ENCODE results near the gene RBMS3. TPM values are rescaled to one million over a fixed set of nuclear protein-coding genes. Genes with fewer than 3 reads are reported as not detected.
"Not testable (repeated sequence)": the region's sequence is repeated elsewhere in the genome, so short reads cannot be mapped to it uniquely, and the experiment has no call there.

Gene RBMS3
- total RNA-seq, 1 donor from 2014 or later = 47.6 TPM

DNA sequence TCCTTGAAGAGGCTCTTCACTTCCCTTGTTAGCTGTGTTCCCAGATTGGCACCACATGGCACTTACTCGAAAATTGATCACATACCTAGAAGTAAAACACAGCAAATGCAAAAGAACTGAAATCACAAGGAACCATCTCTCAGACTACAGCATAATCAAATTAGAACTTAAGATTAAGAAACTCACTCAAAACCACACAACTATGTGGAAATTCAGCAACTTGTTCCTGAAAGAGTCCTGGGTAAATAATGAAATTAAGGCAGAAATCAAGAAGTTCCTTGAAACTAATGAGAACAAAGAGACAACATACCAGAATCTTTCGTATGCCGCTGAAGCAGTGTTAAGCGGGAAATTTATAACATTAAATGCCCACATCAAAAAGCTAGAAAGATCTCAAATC lies 759.3 kb downstream of the RBMS3 start:
- H3K9me3 Mint-ChIP-seq (ENCODE audit: low read depth) = peaks cover 5% of the 10 kb centered on the region
- H3K36me3 Mint-ChIP-seq (ENCODE audit: low read depth) = no peaks in the 10 kb centered on the region
- TF ChIP-seq, protein P1, sequence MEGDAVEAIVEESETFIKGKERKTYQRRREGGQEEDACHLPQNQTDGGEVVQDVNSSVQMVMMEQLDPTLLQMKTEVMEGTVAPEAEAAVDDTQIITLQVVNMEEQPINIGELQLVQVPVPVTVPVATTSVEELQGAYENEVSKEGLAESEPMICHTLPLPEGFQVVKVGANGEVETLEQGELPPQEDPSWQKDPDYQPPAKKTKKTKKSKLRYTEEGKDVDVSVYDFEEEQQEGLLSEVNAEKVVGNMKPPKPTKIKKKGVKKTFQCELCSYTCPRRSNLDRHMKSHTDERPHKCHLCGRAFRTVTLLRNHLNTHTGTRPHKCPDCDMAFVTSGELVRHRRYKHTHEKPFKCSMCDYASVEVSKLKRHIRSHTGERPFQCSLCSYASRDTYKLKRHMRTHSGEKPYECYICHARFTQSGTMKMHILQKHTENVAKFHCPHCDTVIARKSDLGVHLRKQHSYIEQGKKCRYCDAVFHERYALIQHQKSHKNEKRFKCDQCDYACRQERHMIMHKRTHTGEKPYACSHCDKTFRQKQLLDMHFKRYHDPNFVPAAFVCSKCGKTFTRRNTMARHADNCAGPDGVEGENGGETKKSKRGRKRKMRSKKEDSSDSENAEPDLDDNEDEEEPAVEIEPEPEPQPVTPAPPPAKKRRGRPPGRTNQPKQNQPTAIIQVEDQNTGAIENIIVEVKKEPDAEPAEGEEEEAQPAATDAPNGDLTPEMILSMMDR (IDR thresholded peaks at IDR 0.05) = no peak
- no peaks in the 10 kb centered on the region for H3K27me3 Mint-ChIP-seq (ENCODE audit: low read depth)
- no peak for DNase-seq (ENCODE audit: low spot score)
- no peak overlapping the region for H3K27ac Mint-ChIP-seq (ENCODE audit: unreplicated experiment)
- H3K4me1 Mint-ChIP-seq (ENCODE audit: low read depth) = peaks cover 2% of the 10 kb centered on the region
- no peak overlapping the region for H3K4me3 Mint-ChIP-seq (ENCODE audit: unreplicated experiment)

DNA sequence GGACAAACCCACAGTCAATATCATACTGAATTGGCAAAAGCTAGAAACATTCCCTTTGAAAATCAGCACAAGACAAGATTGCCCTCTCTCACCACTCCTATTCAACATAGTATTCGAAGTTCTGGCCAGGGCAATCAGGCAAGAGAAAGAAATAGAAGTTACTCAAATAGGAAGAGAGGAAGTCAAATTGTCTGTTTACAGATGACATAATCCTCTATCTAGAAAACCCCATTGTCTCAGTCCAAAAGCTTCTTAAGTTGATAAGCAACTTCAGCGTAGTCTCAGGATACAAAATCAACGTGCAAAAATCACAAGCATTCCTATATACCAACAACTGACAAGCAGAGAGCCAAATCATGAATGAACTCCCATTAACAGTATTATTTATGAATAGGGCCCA lies 760.6 kb downstream of the RBMS3 start:
- H3K36me3 Mint-ChIP-seq (ENCODE audit: low read depth); H3K9me3 Mint-ChIP-seq (ENCODE audit: low read depth); DNase-seq (ENCODE audit: low spot score); H3K4me3 Mint-ChIP-seq (ENCODE audit: unreplicated experiment); H3K27ac Mint-ChIP-seq (ENCODE audit: unreplicated experiment); H3K4me1 Mint-ChIP-seq (ENCODE audit: low read depth); H3K27me3 Mint-ChIP-seq (ENCODE audit: low read depth): not testable (repeated sequence)

DNA sequence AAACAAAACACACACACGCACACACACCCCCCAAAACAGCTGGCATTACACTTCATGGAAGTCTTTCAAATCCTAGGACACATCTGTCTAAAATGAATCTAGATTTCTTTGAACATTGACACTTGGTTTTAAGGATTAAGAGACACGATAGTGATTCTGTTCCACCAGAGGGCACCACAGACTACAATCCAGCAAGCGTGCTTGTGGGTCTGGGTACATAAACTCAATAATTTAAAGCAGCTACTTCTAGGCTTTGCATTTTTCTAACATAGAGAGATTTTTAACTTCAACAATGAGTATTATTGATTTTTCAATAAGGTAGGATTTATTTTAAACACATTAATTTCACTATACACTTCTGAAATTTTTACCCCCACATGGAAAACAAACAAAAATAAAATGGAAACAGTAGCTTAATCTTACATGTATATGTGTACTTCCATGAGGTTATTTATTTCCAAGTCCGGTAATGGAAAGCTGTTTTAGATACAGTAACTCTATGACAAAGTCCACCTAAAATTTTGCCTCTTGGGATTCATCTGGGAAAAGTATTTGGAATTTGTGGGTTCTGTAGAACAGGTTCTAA lies 761.5 kb downstream of the RBMS3 start:
- Mint-ChIP-seq H3K36me3 (ENCODE audit: low read depth) (no peaks in the 10 kb centered on the region), H3K4me3 (ENCODE audit: unreplicated experiment) (no peak overlapping the region), H3K27me3 (ENCODE audit: low read depth) (no peaks in the 10 kb centered on the region), H3K4me1 (ENCODE audit: low read depth) (peaks cover 2% of the 10 kb centered on the region), H3K9me3 (ENCODE audit: low read depth) (peaks cover 5% of the 10 kb centered on the region), H3K27ac (ENCODE audit: unreplicated experiment) (no peak overlapping the region)
- TF ChIP-seq, protein P1 (IDR thresholded peaks at IDR 0.05) = peak; percentile 97
- DNase-seq (ENCODE audit: low spot score) = no peak

DNA sequence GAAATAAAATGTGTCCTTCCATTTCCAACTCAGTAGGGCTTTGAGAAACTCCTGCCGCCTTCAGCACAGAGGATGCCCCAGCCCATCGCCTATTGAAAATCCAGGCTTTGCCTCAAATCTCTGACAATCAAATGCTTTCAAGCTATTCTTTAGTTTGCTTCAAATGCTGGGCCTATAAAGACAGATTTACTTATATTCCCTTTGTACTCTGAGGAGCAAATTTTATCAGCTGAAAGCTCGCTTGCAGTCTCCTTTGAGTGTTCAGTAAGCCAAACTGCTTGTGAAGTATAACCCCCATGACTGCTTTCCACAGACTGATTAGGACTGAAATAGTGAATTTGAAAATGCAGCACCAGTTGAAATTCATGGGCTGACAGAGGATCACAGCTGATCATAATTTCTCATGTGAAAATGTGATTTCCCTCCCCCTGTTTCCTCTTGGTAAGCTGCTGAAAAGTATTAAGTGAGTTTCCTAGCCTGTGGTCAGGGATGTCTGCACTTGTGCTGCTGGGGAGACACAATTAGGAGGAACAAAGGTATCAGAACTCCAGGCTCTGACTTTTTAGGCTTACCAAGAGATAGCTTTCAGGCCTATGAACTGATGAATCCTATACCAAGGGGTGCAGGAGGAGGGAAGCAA lies 762.2 kb downstream of the RBMS3 start:
- Mint-ChIP-seq H3K4me1 (ENCODE audit: low read depth) (peaks cover 2% of the 10 kb centered on the region), H3K27ac (ENCODE audit: unreplicated experiment) (no peak overlapping the region), H3K9me3 (ENCODE audit: low read depth) (peaks cover 5% of the 10 kb centered on the region), H3K36me3 (ENCODE audit: low read depth) (no peaks in the 10 kb centered on the region), H3K27me3 (ENCODE audit: low read depth) (no peaks in the 10 kb centered on the region), H3K4me3 (ENCODE audit: unreplicated experiment) (no peak overlapping the region)
- TF ChIP-seq, protein P1 (IDR thresholded peaks at IDR 0.05) = no peak
- DNase-seq (ENCODE audit: low spot score) = no peak

DNA sequence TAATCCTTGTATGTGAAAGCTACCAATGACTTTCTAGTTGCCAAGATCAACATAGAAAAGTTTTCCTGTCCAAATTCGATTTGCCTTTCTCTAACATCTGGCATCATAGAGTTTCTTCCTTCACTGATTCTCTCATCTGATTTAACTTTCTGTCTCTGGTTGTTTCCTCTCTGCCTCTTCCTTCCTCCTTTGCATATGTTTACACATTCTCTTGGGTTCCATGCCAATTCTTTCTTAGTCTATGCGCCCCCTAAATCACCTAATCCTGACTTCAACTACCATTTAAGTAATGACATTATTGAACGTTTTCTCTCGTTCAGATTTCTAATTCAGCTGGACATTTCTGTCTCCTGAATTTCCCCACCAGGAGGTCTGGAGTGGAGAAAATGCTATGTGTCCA lies 763.6 kb downstream of the RBMS3 start:
- H3K27ac Mint-ChIP-seq (ENCODE audit: unreplicated experiment) = no peak overlapping the region
- H3K36me3 Mint-ChIP-seq (ENCODE audit: low read depth) = no peaks in the 10 kb centered on the region
- H3K9me3 Mint-ChIP-seq (ENCODE audit: low read depth) = peaks cover 5% of the 10 kb centered on the region
- TF ChIP-seq, protein P1 (IDR thresholded peaks at IDR 0.05) = no peak
- no peak for DNase-seq (ENCODE audit: low spot score)
- no peak overlapping the region for H3K4me3 Mint-ChIP-seq (ENCODE audit: unreplicated experiment)
- H3K4me1 Mint-ChIP-seq (ENCODE audit: low read depth) = peaks cover 2% of the 10 kb centered on the region
- no peaks in the 10 kb centered on the region for H3K27me3 Mint-ChIP-seq (ENCODE audit: low read depth)

DNA sequence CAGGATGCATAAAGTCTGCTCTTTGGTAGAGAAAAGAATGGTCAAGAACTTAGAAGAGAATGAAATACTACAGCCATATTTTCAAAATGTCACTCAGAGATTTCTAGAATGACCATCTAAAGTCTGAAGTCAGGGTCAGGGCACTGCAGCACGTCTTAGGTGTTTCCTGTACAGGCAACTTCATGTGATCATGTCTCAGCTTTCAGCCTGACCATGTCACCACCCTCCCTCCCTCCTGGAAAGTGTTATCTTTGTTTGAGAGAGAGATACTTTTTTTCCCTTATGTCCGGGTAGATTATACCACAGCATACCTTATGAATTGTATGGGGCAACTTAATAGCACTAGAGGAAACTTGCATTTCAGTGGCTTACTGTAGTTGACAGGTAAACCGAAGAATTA lies 767.6 kb downstream of the RBMS3 start:
- TF ChIP-seq, protein P1 (IDR thresholded peaks at IDR 0.05) = no peak
- no peak for DNase-seq (ENCODE audit: low spot score)
- Mint-ChIP-seq H3K27ac (ENCODE audit: unreplicated experiment) (no peak overlapping the region), H3K27me3 (ENCODE audit: low read depth) (no peaks in the 10 kb centered on the region), H3K9me3 (ENCODE audit: low read depth) (peaks cover 6% of the 10 kb centered on the region), H3K4me1 (ENCODE audit: low read depth) (no peaks in the 10 kb centered on the region), H3K36me3 (ENCODE audit: low read depth) (peaks cover 2% of the 10 kb centered on the region), H3K4me3 (ENCODE audit: unreplicated experiment) (no peak overlapping the region)

DNA sequence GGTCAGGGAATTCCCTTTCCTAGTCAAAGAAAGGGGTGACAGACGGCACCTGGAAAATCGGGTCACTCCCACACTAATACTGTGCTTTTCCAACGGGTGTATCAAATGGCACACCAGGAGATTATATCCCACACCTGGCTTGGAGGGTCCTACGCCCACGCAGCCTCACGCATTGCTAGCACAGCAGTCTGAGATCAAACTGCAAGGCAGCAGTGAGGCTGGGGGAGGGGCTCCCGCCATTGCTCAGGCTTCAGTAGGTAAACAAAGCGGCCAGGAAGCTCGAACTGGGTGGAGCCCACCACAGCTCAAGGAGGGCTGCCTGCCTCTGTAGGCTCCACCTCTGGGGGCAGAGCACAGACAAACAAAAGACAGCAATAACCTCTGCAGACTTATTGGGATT lies 769.2 kb downstream of the RBMS3 start:
- H3K4me1 Mint-ChIP-seq (ENCODE audit: low read depth); DNase-seq (ENCODE audit: low spot score); H3K9me3 Mint-ChIP-seq (ENCODE audit: low read depth); H3K27ac Mint-ChIP-seq (ENCODE audit: unreplicated experiment); H3K36me3 Mint-ChIP-seq (ENCODE audit: low read depth); H3K27me3 Mint-ChIP-seq (ENCODE audit: low read depth); H3K4me3 Mint-ChIP-seq (ENCODE audit: unreplicated experiment): not testable (repeated sequence)
